HG03521 (cell line): ENCODE data around the gene MT1B.
"Not testable (repeated sequence)": the region's sequence is repeated elsewhere in the genome, so short reads cannot be mapped to it uniquely, and the experiment has no call there.

Experiments
- ATAC-seq: cut with Tn5 transposase; IDR thresholded peaks from one replicate; pipeline ENCODE4 v1.9.1; 2021; ENCODE audit warnings: mild to moderate bottlenecking, moderate library complexity; ENCODE audit not compliant: unreplicated experiment

MT1B gene

GRCh38 chr16:56618138-56618537 is 33.5 kb upstream of the MT1B start:
- ATAC-seq, result no peak

- ATAC-seq, result no peak
Observed at GRCh38 chr16:56620339-56620897, 31.3 kb upstream of the MT1B start.

- not testable (repeated sequence) for ATAC-seq
Observed at GRCh38 chr16:56621665-56622445, 29.8 kb upstream of the MT1B start.

- ATAC-seq, result not testable (repeated sequence)
Observed at GRCh38 chr16:56623184-56623583, 28.5 kb upstream of the MT1B start.

- no peak for ATAC-seq
Observed at GRCh38 chr16:56623637-56624036, 28.0 kb upstream of the MT1B start.

GRCh38 chr16:56625140-56625942 is 26.3 kb upstream of the MT1B start, which contains the start of gene MT1E:
Gene MT1E, plus strand, starts transcription at chr16:56625781. Its CDS starts 71 bp downstream, at chr16:56625852.
- peak; percentile 55 for ATAC-seq

GRCh38 chr16:56625943-56626654 is 25.6 kb upstream of the MT1B start:
- ATAC-seq, result no peak

- no peak for ATAC-seq
Observed at GRCh38 chr16:56626685-56627084, 25.0 kb upstream of the MT1B start.

- no peak for ATAC-seq
Observed at GRCh38 chr16:56628486-56629350, 23.0 kb upstream of the MT1B start.

GRCh38 chr16:56629531-56629930 is 22.2 kb upstream of the MT1B start:
- no peak for ATAC-seq

- peak; percentile 57 for ATAC-seq
Observed at GRCh38 chr16:56630134-56630533, 21.6 kb upstream of the MT1B start.

- no peak for ATAC-seq
Observed at GRCh38 chr16:56631197-56631596, 20.5 kb upstream of the MT1B start.

GRCh38 chr16:56631832-56632155 is 19.9 kb upstream of the MT1B start:
- no peak for ATAC-seq

- ATAC-seq, result no peak
Observed at GRCh38 chr16:56632156-56632847, 19.4 kb upstream of the MT1B start, which contains the start of gene MT1M. Gene MT1M, plus strand, starts transcription at chr16:56632659. Its CDS starts 73 bp downstream, at chr16:56632732.

- ATAC-seq, result no peak
Observed at GRCh38 chr16:56632848-56633365, 18.8 kb upstream of the MT1B start.

GRCh38 chr16:56633535-56633934 is 18.2 kb upstream of the MT1B start:
- ATAC-seq, result no peak

GRCh38 chr16:56634715-56635440 is 16.8 kb upstream of the MT1B start:
- ATAC-seq, result no peak

- no peak for ATAC-seq
Observed at GRCh38 chr16:56635441-56635967, 16.2 kb upstream of the MT1B start.
